Measurements from ENCODE around the gene SORL1. TPM values are rescaled to one million over a fixed set of nuclear protein-coding genes. Genes with fewer than 3 reads are reported as not detected.

Gene SORL1
- total RNA-seq, 1 experiment from 2014 or later, result 6.1 TPM

GRCh38 chr11:121463689-121464335, 11.7 kb downstream of the SORL1 start:
- no peaks in the 10 kb centered on the region for H3K36me3 Mint-ChIP-seq (ENCODE audit: insufficient read depth, unreplicated experiment)
- DNase-seq, result no peak
- no peak overlapping the region for H3K27ac Mint-ChIP-seq (ENCODE audit: unreplicated experiment)
- CTCF ChIA-PET, result interaction anchor here (0.6 kb wide), 1 partner anchor 536 kb away, joined by 3 read pairs; no protein-coding TSS in a partner anchor
- peaks cover 19% of the 10 kb centered on the region for H3K4me1 Mint-ChIP-seq (ENCODE audit: low read depth, unreplicated experiment)
- no peak for TF ChIP-seq CTCF (IDR thresholded peaks at IDR 0.05; ENCODE audit: unreplicated experiment)
- intact Hi-C loops (cut with micrococcal nuclease; ENCODE audit: unreplicated experiment), result loop anchor here (10.0 kb wide), 2 partner anchors 91 to 139 kb away; no protein-coding TSS in a partner anchor
- no peaks in the 10 kb centered on the region for H3K9me3 Mint-ChIP-seq (ENCODE audit: low read depth, unreplicated experiment)
- BruUV-seq (replicated peaks), result no TSS peak
- no peaks in the 10 kb centered on the region for H3K27me3 Mint-ChIP-seq (ENCODE audit: unreplicated experiment)
- H3K4me3 Mint-ChIP-seq (ENCODE audit: low read depth, unreplicated experiment), result no peak overlapping the region

GRCh38 chr11:121464352-121464946, 12.3 kb downstream of the SORL1 start:
- peaks cover 19% of the 10 kb centered on the region for H3K4me1 Mint-ChIP-seq (ENCODE audit: low read depth, unreplicated experiment)
- CTCF ChIA-PET, result no interaction called here
- H3K27ac Mint-ChIP-seq (ENCODE audit: unreplicated experiment), result no peak overlapping the region
- no TSS peak for BruUV-seq (replicated peaks)
- DNase-seq, result no peak
- intact Hi-C loops (cut with micrococcal nuclease; ENCODE audit: unreplicated experiment), result loop anchor here (10.0 kb wide), 2 partner anchors 90 to 140 kb away; no protein-coding TSS in a partner anchor
- no peak overlapping the region for H3K4me3 Mint-ChIP-seq (ENCODE audit: low read depth, unreplicated experiment)
- TF ChIP-seq CTCF (IDR thresholded peaks at IDR 0.05; ENCODE audit: unreplicated experiment), result no peak
- no peaks in the 10 kb centered on the region for H3K36me3 Mint-ChIP-seq (ENCODE audit: insufficient read depth, unreplicated experiment)
- no peaks in the 10 kb centered on the region for H3K27me3 Mint-ChIP-seq (ENCODE audit: unreplicated experiment)
- H3K9me3 Mint-ChIP-seq (ENCODE audit: low read depth, unreplicated experiment), result no peaks in the 10 kb centered on the region

- Mint-ChIP-seq H3K27me3 (ENCODE audit: unreplicated experiment) (no peaks in the 10 kb centered on the region), H3K36me3 (ENCODE audit: insufficient read depth, unreplicated experiment) (no peaks in the 10 kb centered on the region), H3K4me3 (ENCODE audit: low read depth, unreplicated experiment) (no peak overlapping the region), H3K27ac (ENCODE audit: unreplicated experiment) (peak overlapping the region; percentile 69), H3K9me3 (ENCODE audit: low read depth, unreplicated experiment) (no peaks in the 10 kb centered on the region), H3K4me1 (ENCODE audit: low read depth, unreplicated experiment) (peaks cover 19% of the 10 kb centered on the region)
- no peak for TF ChIP-seq CTCF (IDR thresholded peaks at IDR 0.05; ENCODE audit: unreplicated experiment)
- DNase-seq, result no peak
- intact Hi-C loops (cut with micrococcal nuclease; ENCODE audit: unreplicated experiment), result loop anchor here (10.0 kb wide), 2 partner anchors 89 to 141 kb away; no protein-coding TSS in a partner anchor
- CTCF ChIA-PET, result no interaction called here
- no TSS peak for BruUV-seq (replicated peaks)
Observed at GRCh38 chr11:121465709-121466062, 13.6 kb downstream of the SORL1 start.

DNA sequence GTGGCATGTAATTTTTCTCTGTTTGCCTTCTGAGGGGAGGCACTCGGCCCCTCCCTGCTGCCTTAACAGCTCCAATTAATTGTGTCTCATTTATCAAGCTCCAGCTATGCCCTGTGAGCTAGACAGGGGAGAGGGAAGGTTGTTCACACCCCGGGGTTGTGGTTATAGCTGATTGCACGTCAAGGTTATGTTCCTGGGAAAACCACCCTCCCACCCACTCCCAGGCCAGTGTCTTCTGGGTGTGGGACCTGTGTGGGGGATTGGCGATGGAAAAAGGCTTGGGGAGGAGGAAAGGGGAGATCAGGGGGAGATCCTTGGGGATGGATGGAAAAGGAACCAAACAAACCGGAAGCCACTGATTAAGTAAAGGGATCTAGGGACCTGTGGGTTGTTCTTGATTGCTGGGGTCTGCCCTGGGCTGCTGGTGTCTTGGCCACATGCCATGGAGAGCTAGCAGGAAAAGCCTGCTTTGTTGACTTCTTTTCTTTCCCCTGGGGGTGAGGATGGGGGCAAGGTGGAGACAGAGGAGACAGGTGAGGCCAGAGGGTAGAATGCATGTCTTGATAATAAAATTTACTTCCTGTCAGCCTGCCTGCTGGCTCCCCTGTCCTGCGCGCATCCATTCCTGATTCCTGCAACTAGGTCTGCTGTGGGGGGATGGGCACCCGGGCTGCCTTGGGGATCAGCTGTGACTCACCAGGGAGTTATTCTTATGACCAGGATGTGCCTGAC, 14.1 kb downstream of the SORL1 start:
- no peak for TF ChIP-seq CTCF (IDR thresholded peaks at IDR 0.05; ENCODE audit: unreplicated experiment)
- H3K36me3 Mint-ChIP-seq (ENCODE audit: insufficient read depth, unreplicated experiment), result no peaks in the 10 kb centered on the region
- H3K9me3 Mint-ChIP-seq (ENCODE audit: low read depth, unreplicated experiment), result no peaks in the 10 kb centered on the region
- peak; percentile 91 for DNase-seq
- intact Hi-C loops (cut with micrococcal nuclease; ENCODE audit: unreplicated experiment), result loop anchor here (10.0 kb wide), 2 partner anchors 89 to 141 kb away; no protein-coding TSS in a partner anchor
- peaks cover 19% of the 10 kb centered on the region for H3K4me1 Mint-ChIP-seq (ENCODE audit: low read depth, unreplicated experiment)
- BruUV-seq (replicated peaks), result no TSS peak
- H3K4me3 Mint-ChIP-seq (ENCODE audit: low read depth, unreplicated experiment), result no peak overlapping the region
- H3K27me3 Mint-ChIP-seq (ENCODE audit: unreplicated experiment), result no peaks in the 10 kb centered on the region
- CTCF ChIA-PET, result interaction anchor here (0.5 to 0.6 kb wide), 2 partner anchors 20 to 1596 kb away, joined by 3 to 4 read pairs; partner anchors contain the start of gene HSPA8
- H3K27ac Mint-ChIP-seq (ENCODE audit: unreplicated experiment), result peak overlapping the region; percentile 69

Data from Calu3 (cell line).